ENCODE results near the gene ACVR1C.

ACVR1C gene

DNA sequence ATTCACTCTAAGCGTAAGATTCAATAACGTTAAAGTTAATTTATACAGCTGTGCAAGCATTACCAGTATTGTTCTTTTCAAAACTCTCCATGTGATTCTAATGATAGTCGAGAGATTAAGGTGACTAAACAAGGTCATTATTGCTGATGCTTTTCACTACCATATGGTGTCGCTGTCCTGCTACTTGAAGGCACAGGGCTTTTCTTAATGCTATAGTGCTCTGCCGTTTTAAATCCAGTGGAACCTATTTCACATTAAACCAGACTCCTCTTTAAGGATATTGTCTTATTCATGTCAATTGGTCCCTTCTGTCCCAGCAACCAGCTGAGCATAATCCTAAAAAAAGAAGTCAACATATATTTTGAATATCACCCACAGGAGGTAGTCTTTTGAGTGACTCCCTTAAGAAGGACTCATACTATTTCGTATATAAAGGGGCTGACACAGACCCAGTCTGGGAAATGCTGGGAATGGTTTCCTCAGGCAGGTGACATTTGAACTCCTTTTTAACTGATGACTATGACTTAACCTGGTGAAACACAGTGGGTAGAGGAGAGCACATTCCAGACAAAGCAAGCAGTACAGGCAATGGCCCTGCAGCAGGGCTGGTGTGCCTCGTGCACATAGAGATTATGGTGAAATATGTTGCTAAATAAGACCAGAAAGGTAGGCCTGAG lies 130.9 kb downstream of the ACVR1C start:
- no peak for DNase-seq (ENCODE audit: low read depth in 3 of 3)

DNA sequence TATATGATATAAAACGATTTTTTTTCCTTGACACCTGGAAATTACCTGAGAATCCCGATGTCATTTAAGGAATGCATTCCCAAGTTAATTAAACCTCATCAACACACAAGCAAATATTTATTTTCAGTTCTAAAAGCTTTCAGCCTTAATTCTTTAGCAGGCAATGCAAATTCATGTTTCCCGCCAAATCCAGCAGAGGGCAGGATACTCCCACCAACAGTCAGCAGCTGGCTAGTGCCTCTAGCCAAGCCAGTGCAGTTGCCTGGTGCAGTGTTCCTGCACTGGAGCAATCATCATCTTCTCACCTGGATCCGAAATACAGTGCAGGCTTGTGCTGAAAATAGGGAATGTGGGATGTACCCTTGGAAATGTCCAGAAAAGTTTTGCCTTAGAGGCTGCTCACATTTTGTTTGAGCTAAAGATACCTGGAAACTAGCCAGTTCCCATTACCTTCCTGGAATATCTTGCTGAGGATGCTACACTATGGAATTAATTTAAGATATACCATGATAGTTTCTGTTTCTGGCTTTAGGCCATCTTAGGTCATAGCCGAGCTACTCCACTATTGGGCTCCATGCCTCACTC lies 136.4 kb downstream of the ACVR1C start:
- peak; percentile 35 to 67 (median 55) for DNase-seq (ENCODE audit: low read depth in 3 of 3)

DNA sequence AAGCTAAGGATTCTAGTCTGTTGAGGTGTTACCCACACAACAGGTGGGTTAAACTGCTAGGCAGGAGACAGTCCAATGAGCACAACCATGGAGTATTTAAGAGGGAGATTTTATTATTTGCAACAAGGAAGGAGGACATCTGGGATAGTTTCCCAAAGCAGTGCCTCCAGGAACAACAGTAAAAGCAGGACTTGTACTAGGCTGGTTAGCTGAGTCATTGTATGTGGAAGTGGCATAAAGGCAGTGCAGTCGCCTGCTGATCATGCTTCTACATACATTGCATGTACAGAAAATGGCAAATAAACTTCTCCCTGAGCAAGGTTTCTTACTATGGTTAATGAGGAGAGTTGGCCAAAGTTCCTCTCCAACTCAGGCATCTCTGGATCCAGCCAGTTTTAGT lies 138.7 kb downstream of the ACVR1C start:
- no peak for DNase-seq (ENCODE audit: low read depth in 3 of 3)

DNA sequence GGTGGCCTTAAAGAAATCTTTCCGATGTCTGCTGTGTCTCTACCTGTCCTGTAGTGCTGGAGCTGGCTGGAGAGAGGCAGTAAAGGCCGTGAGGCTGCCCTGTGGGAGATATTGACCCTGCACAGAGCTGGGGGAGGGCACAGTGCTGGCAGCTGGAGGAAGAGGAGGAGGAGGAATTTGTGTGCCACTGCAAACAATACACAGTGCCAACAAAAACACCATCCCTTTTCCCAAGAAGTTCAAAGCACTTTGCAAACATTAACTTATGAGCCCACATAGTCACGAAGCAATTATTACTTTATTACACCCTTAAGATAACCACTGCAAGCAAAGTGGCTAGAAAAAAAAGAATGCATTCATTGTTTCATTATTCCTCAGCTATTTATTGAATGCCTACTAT lies 139.8 kb downstream of the ACVR1C start:
- DNase-seq (ENCODE audit: low read depth in 3 of 3) = no peak

DNA sequence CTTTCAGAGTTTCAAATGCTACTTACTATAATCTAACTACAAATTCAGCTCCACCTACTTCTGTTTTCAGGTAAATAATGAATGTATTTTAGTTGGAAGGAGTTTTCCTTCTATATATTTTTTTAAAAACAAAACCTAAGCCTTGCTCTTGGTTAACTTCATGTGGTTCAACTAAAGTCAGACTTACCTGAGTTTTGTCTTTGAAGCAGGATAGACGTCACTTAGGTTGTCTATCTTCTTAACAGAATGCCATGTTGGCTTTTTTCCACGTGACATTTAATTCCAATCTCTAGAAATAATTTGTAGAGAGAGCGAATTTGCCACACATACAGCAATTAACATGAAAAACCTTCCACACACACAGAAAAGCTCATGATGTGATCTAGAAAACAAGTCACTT lies 140.9 kb downstream of the ACVR1C start:
- no peak for DNase-seq (ENCODE audit: low read depth in 3 of 3)

DNA sequence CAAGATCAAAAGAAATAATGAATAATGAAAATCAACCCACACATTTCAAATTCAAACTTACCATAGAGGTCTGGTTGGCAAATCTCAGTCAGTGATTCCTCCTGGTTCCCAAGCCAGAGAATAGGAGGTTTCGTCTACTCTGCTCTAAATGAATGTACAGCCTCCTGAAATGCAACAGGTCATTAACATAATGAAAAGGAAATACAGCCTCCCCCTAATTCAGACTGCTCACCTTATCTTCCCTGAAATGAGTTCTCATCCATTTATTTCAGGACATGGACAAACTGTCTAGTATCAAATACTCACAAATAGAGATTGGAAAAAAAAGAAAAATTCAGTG lies 141.4 kb downstream of the ACVR1C start:
- no peak for DNase-seq (ENCODE audit: low read depth in 3 of 3)

DNA sequence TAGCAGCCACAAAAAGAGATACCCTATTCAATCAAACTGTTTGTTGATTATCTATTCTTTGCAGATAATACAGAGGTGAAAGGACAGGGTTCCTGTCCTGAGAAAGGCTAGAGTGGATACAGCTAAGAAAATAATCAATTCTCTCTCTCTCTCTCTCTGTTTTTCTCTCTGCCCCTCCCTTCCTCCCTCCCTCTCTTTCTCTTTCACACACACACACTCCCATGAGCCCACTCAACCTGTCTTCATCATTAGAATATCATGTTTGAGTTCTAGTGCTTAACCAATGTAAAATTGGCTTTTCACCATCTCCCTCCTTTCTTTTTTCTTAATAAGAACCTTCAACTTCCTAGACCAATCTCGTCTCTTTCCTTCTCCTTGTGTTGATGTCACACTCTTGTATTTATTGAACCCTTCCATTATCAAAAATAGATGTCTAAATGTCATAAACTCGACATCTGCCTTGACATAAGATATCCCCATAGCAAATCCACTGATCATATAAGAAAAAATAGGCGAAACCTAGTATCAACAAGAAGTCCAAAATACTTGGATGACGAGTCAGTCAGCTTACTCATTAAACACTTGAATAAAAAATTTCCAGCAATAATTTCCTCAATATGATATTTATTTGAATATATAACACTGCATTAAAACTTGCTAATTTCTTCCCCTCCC lies 141.9 kb downstream of the ACVR1C start:
- no peak for DNase-seq (ENCODE audit: low read depth in 3 of 3)

DNA sequence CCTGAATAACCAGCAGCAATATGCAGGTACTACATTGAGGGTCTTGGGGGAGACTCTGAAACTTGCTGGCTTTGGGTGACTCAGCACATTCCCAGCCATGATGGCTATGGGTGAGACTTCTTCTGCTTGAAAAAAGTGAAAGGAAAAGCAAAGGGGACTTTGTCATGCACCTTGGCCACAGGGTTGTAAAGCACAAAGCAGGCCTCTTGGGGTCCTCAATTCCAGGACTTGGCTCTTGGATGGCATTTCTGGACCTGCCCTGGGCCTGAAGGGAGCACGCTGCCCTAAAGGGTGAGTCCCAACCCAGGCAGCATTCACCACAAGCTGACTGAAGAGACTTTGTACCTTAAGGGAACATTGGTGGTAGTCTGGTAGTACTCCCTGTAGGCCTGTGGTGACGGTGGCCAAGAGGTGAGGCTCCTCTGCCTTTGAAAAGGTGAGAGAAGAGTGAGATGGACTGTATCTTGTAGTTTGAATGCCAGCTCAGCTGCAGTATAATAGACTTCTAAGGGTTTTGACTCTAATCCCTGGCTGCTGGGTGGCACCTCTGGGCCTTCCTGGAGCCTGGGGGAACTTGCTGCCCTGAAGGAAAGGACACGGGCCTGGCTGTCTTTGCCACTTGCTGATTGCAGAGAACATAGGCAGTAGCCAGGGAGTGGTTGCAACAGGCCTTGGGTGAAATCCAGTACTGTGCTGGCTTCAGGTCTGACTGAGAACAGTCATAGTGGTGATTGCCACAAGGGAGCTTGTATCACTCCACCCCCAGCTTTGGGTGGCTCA lies 148.3 kb downstream of the ACVR1C start:
- DNase-seq (ENCODE audit: low read depth in 3 of 3) = peak in 1 of 3 experiments; percentile 48

DNA sequence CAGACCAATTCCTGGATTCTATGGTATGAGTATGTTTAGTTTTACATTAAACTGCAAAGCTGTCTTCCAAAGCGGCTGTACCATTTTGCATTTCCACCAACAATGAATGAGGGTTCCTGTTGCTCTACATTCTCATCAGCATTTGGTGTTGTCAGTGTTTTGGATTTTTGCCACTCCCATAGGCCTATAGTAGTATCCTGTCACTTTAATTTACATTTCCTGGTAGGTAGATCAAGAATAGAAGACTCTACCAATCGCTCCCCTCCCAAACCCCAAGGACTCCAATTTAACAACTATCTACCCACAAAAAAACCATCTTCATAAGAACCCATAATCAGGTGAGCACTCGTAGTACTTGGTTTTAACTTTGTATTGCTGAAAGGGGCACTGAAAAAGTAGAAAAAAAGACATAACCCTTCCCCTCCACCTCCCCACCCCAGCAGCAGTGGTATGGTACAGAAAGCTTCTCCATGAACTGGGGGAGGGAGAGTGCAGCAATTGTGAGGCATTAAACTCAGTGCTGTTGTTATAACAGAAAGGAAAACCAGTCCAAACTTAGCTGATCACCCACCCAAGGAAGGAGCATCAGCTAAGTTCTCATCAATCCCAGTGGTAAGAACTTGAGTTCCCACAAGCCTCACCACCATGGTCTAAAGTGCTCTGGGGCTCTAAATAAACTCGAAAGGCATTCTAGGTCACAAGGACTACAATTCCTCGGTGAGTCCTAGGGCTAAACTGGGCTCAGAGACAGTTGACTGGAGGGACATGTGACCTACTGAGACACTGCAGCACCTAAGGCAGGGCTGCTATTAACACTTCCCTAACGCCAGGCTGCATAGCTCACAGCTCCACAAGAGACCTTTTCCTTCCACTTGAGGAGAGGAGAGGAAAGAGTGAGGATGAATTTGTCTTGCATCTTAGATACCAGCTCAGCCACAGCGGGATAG lies 149.3 kb downstream of the ACVR1C start:
- no peak for DNase-seq (ENCODE audit: low read depth in 3 of 3)

DNA sequence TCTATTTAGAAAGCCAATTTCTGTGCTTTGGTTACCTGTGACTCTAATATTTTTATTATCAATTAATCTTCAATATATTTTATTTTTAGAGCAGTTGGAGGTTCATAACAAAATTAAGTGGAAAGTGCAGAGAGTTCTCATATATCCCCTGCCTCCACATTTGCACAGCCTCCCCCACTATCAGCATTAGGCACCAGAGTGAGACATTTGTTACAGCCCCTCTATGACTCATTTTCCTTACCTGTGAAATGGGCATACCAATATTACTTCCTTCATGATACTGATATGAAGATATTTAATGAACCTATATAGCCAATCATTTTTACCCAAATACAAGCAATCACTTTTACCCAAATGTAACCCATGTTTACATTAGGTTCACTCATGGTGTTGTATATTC lies 150.7 kb downstream of the ACVR1C start:
- no peak for DNase-seq (ENCODE audit: low read depth in 3 of 3)

DNA sequence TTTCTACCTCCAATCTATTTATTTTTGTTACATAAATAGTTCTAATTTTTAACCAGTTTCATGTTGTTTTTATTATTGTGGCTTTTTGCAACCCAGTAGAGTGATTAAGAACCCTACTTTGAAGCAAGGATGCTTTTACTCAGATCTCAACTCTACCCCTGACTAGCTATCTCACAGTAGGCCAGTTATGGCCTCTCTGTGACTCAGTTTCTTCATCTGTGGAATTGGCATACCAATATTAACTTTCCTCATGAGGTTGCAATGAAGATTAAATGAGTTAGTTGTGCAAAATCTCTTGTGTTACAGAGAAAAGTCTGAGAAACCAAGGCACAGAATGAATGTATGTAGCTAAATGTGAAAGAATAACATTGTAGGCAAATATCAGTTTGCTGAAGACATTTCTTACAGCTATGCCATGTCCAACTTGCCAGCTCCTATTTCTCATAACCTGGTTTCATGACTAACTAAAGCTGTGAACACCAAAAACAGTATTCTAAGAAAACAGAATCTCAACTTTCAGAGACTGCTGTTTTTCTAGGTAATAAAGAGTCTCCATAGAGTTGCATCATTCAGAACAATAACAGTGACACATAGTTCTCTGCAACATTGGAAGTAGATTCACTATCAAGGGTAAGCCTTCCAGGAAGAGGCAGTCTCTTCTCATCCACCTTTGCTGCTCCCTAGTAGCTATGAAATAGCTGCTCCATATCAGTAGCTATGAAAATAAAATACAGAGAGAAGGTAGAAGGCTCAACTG lies 151.5 kb downstream of the ACVR1C start:
- DNase-seq (ENCODE audit: low read depth in 3 of 3) = no peak

Data from stimulated activated CD4-positive, alpha-beta T cell treated with anti-CD3 and anti-CD28 coated beads, TNF-alpha, amount 100 ng/mL, for 24 hours (primary cell).